ENCODE results near the gene FABP6. TPM values are rescaled to one million over a fixed set of nuclear protein-coding genes. Genes with fewer than 3 reads are reported as not detected.

FABP6 gene
- total and polyA plus RNA-seq, 2 donors from 2014 or later, result not detected

GRCh38 chr5:160227012-160227411 is 2.3 kb upstream of the FABP6 start:
- no peak overlapping the region for H3K9ac ChIP-seq (ENCODE audit: low read length in 3 of 3)
- no peak overlapping the region for H3K4me3 ChIP-seq (ENCODE audit: low read length in 3 of 3)
- FAIRE-seq (no peak), DNase-seq (no peak)
- H3K9me3 ChIP-seq (ENCODE audit: control insufficient read depth in 2 of 3, insufficient read depth in 1 of 3, low read length in 3 of 3), result no peaks in the 10 kb centered on the region
- no peaks in the 10 kb centered on the region for H3K4me1 ChIP-seq (ENCODE audit: control insufficient read depth in 2 of 3, insufficient read depth in 2 of 3, low read depth in 1 of 3, low read length in 3 of 3)
- no peaks in the 10 kb centered on the region for H3K27me3 ChIP-seq (ENCODE audit: control insufficient read depth, insufficient read depth, low read length)
- H3K36me3 ChIP-seq (ENCODE audit: control insufficient read depth in 2 of 3, insufficient read depth in 3 of 3, low read length in 3 of 3), result no peaks in the 10 kb centered on the region
- TF ChIP-seq, protein P1, sequence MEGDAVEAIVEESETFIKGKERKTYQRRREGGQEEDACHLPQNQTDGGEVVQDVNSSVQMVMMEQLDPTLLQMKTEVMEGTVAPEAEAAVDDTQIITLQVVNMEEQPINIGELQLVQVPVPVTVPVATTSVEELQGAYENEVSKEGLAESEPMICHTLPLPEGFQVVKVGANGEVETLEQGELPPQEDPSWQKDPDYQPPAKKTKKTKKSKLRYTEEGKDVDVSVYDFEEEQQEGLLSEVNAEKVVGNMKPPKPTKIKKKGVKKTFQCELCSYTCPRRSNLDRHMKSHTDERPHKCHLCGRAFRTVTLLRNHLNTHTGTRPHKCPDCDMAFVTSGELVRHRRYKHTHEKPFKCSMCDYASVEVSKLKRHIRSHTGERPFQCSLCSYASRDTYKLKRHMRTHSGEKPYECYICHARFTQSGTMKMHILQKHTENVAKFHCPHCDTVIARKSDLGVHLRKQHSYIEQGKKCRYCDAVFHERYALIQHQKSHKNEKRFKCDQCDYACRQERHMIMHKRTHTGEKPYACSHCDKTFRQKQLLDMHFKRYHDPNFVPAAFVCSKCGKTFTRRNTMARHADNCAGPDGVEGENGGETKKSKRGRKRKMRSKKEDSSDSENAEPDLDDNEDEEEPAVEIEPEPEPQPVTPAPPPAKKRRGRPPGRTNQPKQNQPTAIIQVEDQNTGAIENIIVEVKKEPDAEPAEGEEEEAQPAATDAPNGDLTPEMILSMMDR (IDR thresholded peaks at IDR 0.05; ENCODE audit: borderline replicate concordance, extremely low read depth, insufficient read depth), result no peak
- H3K27ac ChIP-seq (ENCODE audit: low read depth in 2 of 2, low read length in 2 of 2), result no peak overlapping the region
- intact Hi-C loops (cut with DNase I), result no loop called here

DNA sequence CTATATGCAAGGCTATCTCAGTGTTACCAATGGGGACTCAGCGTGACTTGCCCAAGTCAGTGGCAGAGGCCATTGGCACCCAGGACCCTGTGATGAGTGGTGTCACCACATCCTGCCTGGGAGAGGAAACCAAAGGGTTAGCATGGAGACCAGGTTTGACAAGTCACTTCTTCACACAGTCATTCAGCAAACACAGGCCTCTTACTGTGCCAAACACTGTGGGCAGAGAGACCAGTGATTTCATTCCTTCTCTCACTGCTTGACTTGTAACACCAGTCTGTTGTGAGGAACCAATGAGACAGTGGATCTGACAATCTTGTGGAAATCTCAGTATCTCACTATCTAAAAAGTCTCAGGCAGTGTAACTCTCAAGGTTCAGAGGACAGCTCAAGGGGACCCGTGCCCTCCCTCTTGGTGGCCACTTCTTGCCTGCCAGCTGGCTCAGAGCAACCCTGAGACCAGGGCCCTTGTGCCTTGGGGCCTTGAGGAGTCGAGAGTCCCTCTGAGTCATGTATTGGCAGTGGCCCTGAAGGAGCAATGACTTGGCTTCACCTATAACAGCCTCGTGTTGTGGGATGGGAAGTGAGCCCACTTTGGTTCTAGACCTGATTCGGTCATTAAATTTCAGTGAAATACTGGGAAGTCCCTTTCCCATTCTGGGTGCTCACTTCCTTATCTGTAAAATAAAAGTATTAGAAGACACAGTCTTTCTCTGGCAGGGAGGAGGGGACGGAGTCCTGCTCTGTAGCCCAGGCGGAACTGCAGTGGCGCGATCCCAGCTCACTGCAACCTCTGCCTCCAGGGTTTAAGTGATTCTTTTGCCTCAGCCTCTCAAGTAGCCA is 1.6 kb downstream of the FABP6 start:
- H3K4me1 ChIP-seq (ENCODE audit: control insufficient read depth in 2 of 3, insufficient read depth in 2 of 3, low read depth in 1 of 3, low read length in 3 of 3), result no peaks in the 10 kb centered on the region
- DNase-seq (no peak), FAIRE-seq (no peak)
- no peaks in the 10 kb centered on the region for H3K36me3 ChIP-seq (ENCODE audit: control insufficient read depth in 2 of 3, insufficient read depth in 3 of 3, low read length in 3 of 3)
- TF ChIP-seq, protein P1 (IDR thresholded peaks at IDR 0.05; ENCODE audit: borderline replicate concordance, extremely low read depth, insufficient read depth), result no peak
- no peak overlapping the region for H3K4me3 ChIP-seq (ENCODE audit: low read length in 3 of 3)
- no peak overlapping the region for H3K9ac ChIP-seq (ENCODE audit: low read length in 3 of 3)
- no peak overlapping the region for H3K27ac ChIP-seq (ENCODE audit: low read depth in 2 of 2, low read length in 2 of 2)
- H3K27me3 ChIP-seq (ENCODE audit: control insufficient read depth, insufficient read depth, low read length), result no peaks in the 10 kb centered on the region
- no peaks in the 10 kb centered on the region for H3K9me3 ChIP-seq (ENCODE audit: control insufficient read depth in 2 of 3, insufficient read depth in 1 of 3, low read length in 3 of 3)
- intact Hi-C loops (cut with DNase I), result no loop called here

DNA sequence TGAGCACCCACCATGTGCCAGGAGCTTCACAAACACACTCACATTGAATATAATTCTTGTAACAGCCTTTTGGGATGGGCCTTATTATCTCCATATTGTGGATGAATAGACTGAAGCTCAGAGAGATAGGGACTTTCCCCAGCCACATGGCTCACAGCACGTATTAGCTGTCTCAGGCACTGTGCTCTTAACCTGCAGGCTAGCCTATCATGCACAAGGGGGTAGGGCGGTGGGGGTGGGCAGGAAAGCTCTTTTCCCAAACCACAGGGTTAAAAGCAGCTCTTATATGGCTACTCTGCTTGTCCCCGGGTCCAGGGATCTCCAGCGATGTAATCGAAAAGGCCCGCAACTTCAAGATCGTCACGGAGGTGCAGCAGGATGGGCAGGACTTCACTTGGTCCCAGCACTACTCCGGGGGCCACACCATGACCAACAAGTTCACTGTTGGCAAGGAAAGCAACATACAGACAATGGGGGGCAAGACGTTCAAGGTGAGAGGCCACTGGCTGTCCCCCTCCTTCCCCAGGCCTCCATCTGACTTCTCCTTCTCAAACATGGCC is 2.6 kb downstream of the FABP6 start:
- Histone ChIP-seq H3K4me3 (ENCODE audit: low read length in 3 of 3) (no peak overlapping the region), H3K9ac (ENCODE audit: low read length in 3 of 3) (no peak overlapping the region), H3K9me3 (ENCODE audit: control insufficient read depth in 2 of 3, insufficient read depth in 1 of 3, low read length in 3 of 3) (no peaks in the 10 kb centered on the region), H3K36me3 (ENCODE audit: control insufficient read depth in 2 of 3, insufficient read depth in 3 of 3, low read length in 3 of 3) (no peaks in the 10 kb centered on the region), H3K4me1 (ENCODE audit: control insufficient read depth in 2 of 3, insufficient read depth in 2 of 3, low read depth in 1 of 3, low read length in 3 of 3) (no peaks in the 10 kb centered on the region), H3K27me3 (ENCODE audit: control insufficient read depth, insufficient read depth, low read length) (no peaks in the 10 kb centered on the region), H3K27ac (ENCODE audit: low read depth in 2 of 2, low read length in 2 of 2) (no peak overlapping the region)
- TF ChIP-seq, protein P1 (IDR thresholded peaks at IDR 0.05; ENCODE audit: borderline replicate concordance, extremely low read depth, insufficient read depth), result no peak
- FAIRE-seq (no peak), DNase-seq (no peak)
- intact Hi-C loops (cut with DNase I), result no loop called here
